GM12874 (cell line): Measurements from ENCODE around the gene SORCS3.

Experiments
- CTCF ChIP-seq: IDR thresholded peaks from 2 replicates; pipeline ENCODE4 v1.5.1; 2011; ENCODE audit warnings: low read depth, mild to moderate bottlenecking, control low read depth, low read length, moderate library complexity; ENCODE audit not compliant: insufficient read depth

Gene SORCS3

GRCh38 chr10:105189463-105189800 lies 548.3 kb downstream of the SORCS3 start:
- TF ChIP-seq CTCF: no peak

DNA sequence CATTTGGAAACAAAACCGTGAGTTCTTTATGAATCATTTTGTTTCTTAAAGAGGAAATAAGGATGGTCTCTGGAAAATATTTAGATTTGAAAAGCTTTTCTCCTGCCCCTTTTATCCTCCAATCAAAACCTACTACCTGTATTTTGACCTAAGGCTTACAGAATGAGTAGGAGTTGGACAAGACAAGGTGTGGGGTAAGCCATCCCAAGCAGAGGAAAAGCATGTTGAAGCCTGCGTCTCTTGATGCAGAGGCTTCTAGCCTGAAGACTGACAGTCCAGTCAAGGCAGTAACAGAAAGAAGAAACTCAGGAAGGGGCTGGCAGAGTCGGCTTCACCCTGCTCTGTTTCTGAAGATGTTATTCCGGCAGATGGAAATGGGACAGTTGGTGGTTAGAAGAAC lies 551.1 kb downstream of the SORCS3 start:
- TF ChIP-seq CTCF: no peak

GRCh38 chr10:105192861-105193260 lies 551.8 kb downstream of the SORCS3 start:
- TF ChIP-seq CTCF: no peak

DNA sequence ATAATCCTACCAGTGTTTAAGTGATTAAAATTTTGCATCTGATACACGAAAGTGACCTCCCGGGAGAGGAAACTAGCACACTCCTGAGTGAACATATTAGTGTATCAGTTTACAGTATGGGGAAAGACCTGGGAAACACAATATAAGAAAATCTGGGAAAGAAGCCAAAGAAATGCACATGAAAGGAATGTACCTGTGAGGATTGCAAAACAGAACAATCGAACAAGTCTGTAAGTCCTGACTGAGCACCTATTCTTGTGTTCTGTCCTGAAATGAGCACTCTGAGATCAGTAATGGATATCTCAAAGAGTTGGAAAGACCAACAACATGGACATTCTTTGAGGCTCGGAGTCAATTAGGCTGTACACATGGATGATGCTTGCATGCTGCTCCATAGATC lies 554.7 kb downstream of the SORCS3 start:
- TF ChIP-seq CTCF: no peak

GRCh38 chr10:105197598-105198364 lies 556.7 kb downstream of the SORCS3 start:
- no peak for TF ChIP-seq CTCF

- no peak for TF ChIP-seq CTCF
These were observed 565.5 kb downstream of the SORCS3 start for GRCh38 chr10:105206616-105207015.

DNA sequence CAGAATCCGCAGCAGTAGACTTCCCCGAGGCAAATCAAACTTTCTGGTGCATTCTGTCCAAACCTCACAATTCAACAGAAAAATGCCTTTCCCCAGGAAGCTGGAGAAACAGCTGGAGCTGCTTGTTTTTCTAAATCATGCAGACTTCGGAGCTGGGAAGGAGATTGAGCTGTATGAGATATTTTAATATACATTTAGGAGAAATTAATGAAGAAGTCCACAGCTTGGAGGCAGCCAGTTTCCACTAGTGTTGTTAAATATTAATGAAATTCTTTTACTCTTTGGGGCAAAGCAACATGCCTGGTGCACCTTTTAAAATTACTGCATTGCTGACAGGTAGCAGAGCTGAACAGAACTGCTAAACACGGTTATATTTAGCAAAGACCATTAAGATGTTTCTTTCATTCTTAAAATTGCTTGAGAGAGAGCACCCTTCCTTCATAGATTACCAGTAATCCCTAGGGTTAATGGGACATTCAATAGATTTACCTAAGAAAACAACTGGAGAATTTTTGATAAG lies 566.4 kb downstream of the SORCS3 start:
- no peak for TF ChIP-seq CTCF

- TF ChIP-seq CTCF: no peak
These were observed 569.5 kb downstream of the SORCS3 start for GRCh38 chr10:105210546-105210945.
